PC-3 (cell line): ENCODE measurements around the gene TMEM86B.

Experiments used
- EZH2 ChIP-seq: fragments of 300-600 bp; sonication (generic); IDR thresholded peaks from one replicate; pipeline ENCODE4 v1.6.1; 2017; ENCODE audit warnings: antibody characterized with exemption, mild to moderate bottlenecking, low read length; ENCODE audit not compliant: unreplicated experiment
- EZH2phosphoT487 ChIP-seq: fragments of 300-600 bp; sonication (generic); IDR thresholded peaks from 2 replicates; pipeline ENCODE4 v1.6.1; 2018; ENCODE audit warnings: mild to moderate bottlenecking, antibody characterized with exemption, low read length, borderline replicate concordance
- TF ChIP-seq, protein P1 (sequence below): fragments of 300-600 bp; sonication (generic); conservative IDR thresholded peaks from 2 replicates; pipeline ENCODE4 v1.5.1; 2017; ENCODE audit warnings: antibody characterized with exemption, low read depth, mild to moderate bottlenecking, low read length

DNA sequence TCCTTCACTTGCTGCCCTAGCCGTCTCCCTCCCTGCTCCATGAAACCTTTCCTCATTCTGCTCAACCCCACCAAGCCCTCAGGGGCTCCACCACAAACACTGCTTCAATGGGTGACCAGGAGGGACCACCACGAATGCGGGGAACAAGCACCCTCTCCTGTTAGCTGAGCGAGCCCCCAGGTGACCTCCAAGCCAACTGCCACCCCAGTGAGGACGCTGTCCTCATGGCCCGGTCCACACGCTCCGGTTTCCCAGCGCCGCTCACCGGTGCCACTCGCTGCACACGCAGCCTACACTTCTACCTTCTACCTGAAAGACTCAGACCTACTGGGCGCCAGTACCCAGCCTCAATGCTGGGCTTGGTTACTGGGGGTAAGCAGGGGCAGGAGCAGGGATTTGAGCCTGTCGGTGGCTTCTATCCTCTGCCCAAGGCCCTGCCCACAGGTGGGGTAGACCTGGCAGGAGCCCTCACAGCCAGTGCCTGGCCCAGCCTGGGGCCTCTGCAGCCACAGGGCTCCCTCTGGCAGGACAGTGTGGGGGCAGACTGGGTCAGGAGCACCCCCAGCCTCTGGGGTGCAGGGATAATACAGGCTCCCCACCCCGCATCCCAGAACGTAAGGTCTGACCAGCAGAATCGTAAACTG lies 704 bp upstream of the TMEM86B start:
- TF ChIP-seq EZH2phosphoT487 = no peak
- TF ChIP-seq, protein P1, sequence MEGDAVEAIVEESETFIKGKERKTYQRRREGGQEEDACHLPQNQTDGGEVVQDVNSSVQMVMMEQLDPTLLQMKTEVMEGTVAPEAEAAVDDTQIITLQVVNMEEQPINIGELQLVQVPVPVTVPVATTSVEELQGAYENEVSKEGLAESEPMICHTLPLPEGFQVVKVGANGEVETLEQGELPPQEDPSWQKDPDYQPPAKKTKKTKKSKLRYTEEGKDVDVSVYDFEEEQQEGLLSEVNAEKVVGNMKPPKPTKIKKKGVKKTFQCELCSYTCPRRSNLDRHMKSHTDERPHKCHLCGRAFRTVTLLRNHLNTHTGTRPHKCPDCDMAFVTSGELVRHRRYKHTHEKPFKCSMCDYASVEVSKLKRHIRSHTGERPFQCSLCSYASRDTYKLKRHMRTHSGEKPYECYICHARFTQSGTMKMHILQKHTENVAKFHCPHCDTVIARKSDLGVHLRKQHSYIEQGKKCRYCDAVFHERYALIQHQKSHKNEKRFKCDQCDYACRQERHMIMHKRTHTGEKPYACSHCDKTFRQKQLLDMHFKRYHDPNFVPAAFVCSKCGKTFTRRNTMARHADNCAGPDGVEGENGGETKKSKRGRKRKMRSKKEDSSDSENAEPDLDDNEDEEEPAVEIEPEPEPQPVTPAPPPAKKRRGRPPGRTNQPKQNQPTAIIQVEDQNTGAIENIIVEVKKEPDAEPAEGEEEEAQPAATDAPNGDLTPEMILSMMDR = no peak
- no peak for TF ChIP-seq EZH2
